ENCODE measurements around the gene R3HCC1L. TPM values are rescaled to one million over a fixed set of nuclear protein-coding genes. Genes with fewer than 3 reads are reported as not detected.

The R3HCC1L gene
- total RNA-seq, 5 donors from 2014 or later (not counting 1 experiment from before 2014, with no cell fraction given) = 21.5 to 23.4 (median 22.6) TPM

DNA sequence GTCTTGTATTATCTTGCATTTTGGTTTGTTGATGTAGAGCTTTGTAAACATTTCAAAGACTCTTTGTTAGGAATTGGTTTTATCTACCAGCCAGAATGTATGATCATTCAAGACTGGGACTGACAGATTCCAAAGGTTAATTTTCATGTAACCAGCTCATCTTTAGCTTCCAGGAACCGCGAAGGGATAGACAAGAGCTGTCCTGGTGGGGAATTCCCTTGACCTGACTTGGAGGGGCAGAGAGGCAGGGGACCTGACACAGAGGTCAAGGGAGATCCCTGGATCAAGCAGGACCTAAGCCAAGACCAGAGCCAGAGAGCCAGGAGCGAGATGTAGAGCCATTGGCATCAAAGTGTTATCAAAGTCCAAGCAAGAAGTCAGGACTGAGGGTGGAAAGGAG is 140.1 kb downstream of the R3HCC1L start:
- Mint-ChIP-seq H3K9me3 (no peaks in the 10 kb centered on the region), H3K4me1 (peaks cover 0 to 2% (median 0%) of the 10 kb centered on the region in 3 donors), H3K4me3 (no peak overlapping the region), H3K36me3 (no peaks in the 10 kb centered on the region), H3K27me3 (peaks cover 32 to 47% of the 10 kb centered on the region in 2 donors), H3K27ac (no peak overlapping the region)
- Histone ChIP-seq H3K27me3 (replicated peaks in 1 of 2; ENCODE audit: control insufficient read depth in 2 of 2, extremely low read depth in 1 of 2, insufficient read depth in 2 of 2, low read length in 1 of 2) (peaks cover 0 to 29% of the 10 kb centered on the region in 2 experiments), H3K27ac (ENCODE audit: low read length) (no peak overlapping the region), H3K9me3 (no peaks in the 10 kb centered on the region), H3K36me3 (ENCODE audit: control insufficient read depth in 2 of 2, extremely low read depth in 1 of 2, insufficient read depth in 1 of 2, low read length in 1 of 2) (no peaks in the 10 kb centered on the region), H3K4me3 (ENCODE audit: control insufficient read depth in 1 of 2, extremely low read depth in 1 of 2, low read length in 1 of 2) (no peak overlapping the region), H3K4me1 (ENCODE audit: control insufficient read depth in 1 of 2, extremely low read depth in 1 of 2, insufficient read depth in 2 of 2, low read length in 2 of 2) (no peaks in the 10 kb centered on the region)
- WGBS (ENCODE audit: insufficient coverage) = 60% methylated on average over 1 of the region's 3 CpGs
- ChIA-PET CTCF (no interaction called here), POLR2A (no interaction called here)
- DNase-seq (no peak), ATAC-seq (replicated peaks in 1 of 4) (no peak)

GRCh38 chr10:98276311-98276710 is 141.9 kb downstream of the R3HCC1L start:
- Mint-ChIP-seq H3K36me3 (no peaks in the 10 kb centered on the region), H3K27ac (no peak overlapping the region)

DNA sequence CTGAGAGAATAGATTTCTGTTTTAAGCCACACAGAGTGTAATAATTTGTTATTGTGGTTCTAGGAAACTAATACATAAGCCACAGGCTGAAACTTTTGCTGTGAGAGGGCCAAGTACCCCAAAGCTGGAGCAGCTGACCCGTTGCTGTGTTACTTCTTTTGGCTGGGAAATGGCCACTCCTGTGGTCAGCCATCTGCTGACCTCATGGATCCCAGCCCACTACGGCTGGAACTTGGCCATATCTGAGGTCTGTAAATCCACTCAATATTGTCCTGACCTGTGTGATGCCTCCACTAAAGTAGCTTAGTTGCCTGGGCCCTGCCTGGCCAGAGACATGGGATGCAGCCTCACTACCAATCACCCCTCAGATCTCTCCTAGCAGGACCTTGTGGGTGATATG is 151.0 kb downstream of the R3HCC1L start:
- H3K36me3 ChIP-seq (ENCODE audit: control insufficient read depth in 2 of 2, extremely low read depth in 1 of 2, insufficient read depth in 1 of 2, low read length in 1 of 2) = no peaks in the 10 kb centered on the region
- no peaks in the 10 kb centered on the region for H3K36me3 Mint-ChIP-seq

More at GRCh38 chr10:98276311-98276710, 141.9 kb downstream of the R3HCC1L start:
- no peak overlapping the region for H3K4me3 Mint-ChIP-seq
- no peak overlapping the region for H3K27ac ChIP-seq (ENCODE audit: low read length)
- peaks cover 0 to 17% of the 10 kb centered on the region in 2 experiments for H3K27me3 ChIP-seq (replicated peaks in 1 of 2; ENCODE audit: control insufficient read depth in 2 of 2, extremely low read depth in 1 of 2, insufficient read depth in 2 of 2, low read length in 1 of 2)
- peaks cover 27 to 41% of the 10 kb centered on the region in 2 donors for H3K27me3 Mint-ChIP-seq
- peaks cover 0 to 7% (median 6%) of the 10 kb centered on the region in 3 donors for H3K9me3 Mint-ChIP-seq
- WGBS (ENCODE audit: insufficient coverage) = no CpG with 5 or more reads among the region's 3 CpGs
- no peaks in the 10 kb centered on the region for H3K4me1 ChIP-seq (ENCODE audit: control insufficient read depth in 1 of 2, extremely low read depth in 1 of 2, insufficient read depth in 2 of 2, low read length in 2 of 2)
- no peak overlapping the region for H3K4me3 ChIP-seq (ENCODE audit: control insufficient read depth in 1 of 2, extremely low read depth in 1 of 2, low read length in 1 of 2)
- H3K9me3 ChIP-seq = no peaks in the 10 kb centered on the region
- H3K36me3 ChIP-seq (ENCODE audit: control insufficient read depth in 2 of 2, extremely low read depth in 1 of 2, insufficient read depth in 1 of 2, low read length in 1 of 2) = no peaks in the 10 kb centered on the region
- no peak for ATAC-seq (replicated peaks in 1 of 4)
- POLR2A ChIA-PET = interaction anchor here in 1 of 2 donors (0.7 kb wide), 1 partner anchor 12 kb away, joined by 7 read pairs; no protein-coding TSS in a partner anchor
- CTCF ChIA-PET = no interaction called here
- H3K4me1 Mint-ChIP-seq = no peaks in the 10 kb centered on the region
- DNase-seq = peak in 5 of 35 experiments; percentile 9 to 35 (median 24)

GRCh38 chr10:98286419-98286818 is 152.0 kb downstream of the R3HCC1L start:
- Histone ChIP-seq H3K27ac (ENCODE audit: low read length) (no peak overlapping the region), H3K36me3 (ENCODE audit: control insufficient read depth in 2 of 2, extremely low read depth in 1 of 2, insufficient read depth in 1 of 2, low read length in 1 of 2) (no peaks in the 10 kb centered on the region), H3K4me1 (ENCODE audit: control insufficient read depth in 1 of 2, extremely low read depth in 1 of 2, insufficient read depth in 2 of 2, low read length in 2 of 2) (no peaks in the 10 kb centered on the region), H3K27me3 (replicated peaks in 1 of 2; ENCODE audit: control insufficient read depth in 2 of 2, extremely low read depth in 1 of 2, insufficient read depth in 2 of 2, low read length in 1 of 2) (peaks cover 0 to 31% of the 10 kb centered on the region in 2 experiments), H3K4me3 (ENCODE audit: control insufficient read depth in 1 of 2, extremely low read depth in 1 of 2, low read length in 1 of 2) (no peak overlapping the region), H3K9me3 (no peaks in the 10 kb centered on the region)
- ATAC-seq (replicated peaks in 1 of 4) (no peak), DNase-seq (no peak)
- peaks cover 22 to 28% of the 10 kb centered on the region in 2 donors for H3K27me3 Mint-ChIP-seq
- no peak overlapping the region for H3K27ac Mint-ChIP-seq
- no peaks in the 10 kb centered on the region for H3K36me3 Mint-ChIP-seq
- WGBS (ENCODE audit: insufficient coverage) = 89% methylated on average over 8 of the region's 12 CpGs
- CTCF ChIA-PET = no interaction called here
- no peak overlapping the region for H3K4me3 Mint-ChIP-seq
- peaks cover 0 to 9% (median 1%) of the 10 kb centered on the region in 3 donors for H3K9me3 Mint-ChIP-seq
- POLR2A ChIA-PET = no interaction called here
- no peaks in the 10 kb centered on the region for H3K4me1 Mint-ChIP-seq

More for the DNA sequence above, 151.0 kb downstream of the R3HCC1L start:
- DNase-seq = no peak
- no peak for ATAC-seq (replicated peaks in 1 of 4)
- CTCF ChIA-PET = no interaction called here
- Histone ChIP-seq H3K4me3 (ENCODE audit: control insufficient read depth in 1 of 2, extremely low read depth in 1 of 2, low read length in 1 of 2) (no peak overlapping the region), H3K9me3 (no peaks in the 10 kb centered on the region), H3K27me3 (replicated peaks in 1 of 2; ENCODE audit: control insufficient read depth in 2 of 2, extremely low read depth in 1 of 2, insufficient read depth in 2 of 2, low read length in 1 of 2) (peaks cover 0 to 28% of the 10 kb centered on the region in 2 experiments), H3K27ac (ENCODE audit: low read length) (no peak overlapping the region), H3K4me1 (ENCODE audit: control insufficient read depth in 1 of 2, extremely low read depth in 1 of 2, insufficient read depth in 2 of 2, low read length in 2 of 2) (no peaks in the 10 kb centered on the region)
- Mint-ChIP-seq H3K4me3 (no peak overlapping the region), H3K27ac (no peak overlapping the region), H3K4me1 (no peaks in the 10 kb centered on the region), H3K9me3 (peaks cover 0 to 17% (median 9%) of the 10 kb centered on the region in 3 donors), H3K27me3 (peaks cover 22 to 30% of the 10 kb centered on the region in 2 donors)
- POLR2A ChIA-PET = no interaction called here
- 63% methylated on average over 2 of the region's 2 CpGs for WGBS (ENCODE audit: insufficient coverage)

- Histone ChIP-seq H3K9me3 (no peaks in the 10 kb centered on the region), H3K27ac (ENCODE audit: low read length) (no peak overlapping the region), H3K4me3 (ENCODE audit: control insufficient read depth in 1 of 2, extremely low read depth in 1 of 2, low read length in 1 of 2) (no peak overlapping the region), H3K4me1 (ENCODE audit: control insufficient read depth in 1 of 2, extremely low read depth in 1 of 2, insufficient read depth in 2 of 2, low read length in 2 of 2) (no peaks in the 10 kb centered on the region), H3K36me3 (ENCODE audit: control insufficient read depth in 2 of 2, extremely low read depth in 1 of 2, insufficient read depth in 1 of 2, low read length in 1 of 2) (no peaks in the 10 kb centered on the region), H3K27me3 (replicated peaks in 1 of 2; ENCODE audit: control insufficient read depth in 2 of 2, extremely low read depth in 1 of 2, insufficient read depth in 2 of 2, low read length in 1 of 2) (peaks cover 0 to 27% of the 10 kb centered on the region in 2 experiments)
- Mint-ChIP-seq H3K9me3 (peaks cover 0 to under 1% (median 0%) of the 10 kb centered on the region in 3 donors), H3K27me3 (peaks cover 19 to 24% of the 10 kb centered on the region in 2 donors), H3K4me3 (no peak overlapping the region), H3K4me1 (no peaks in the 10 kb centered on the region), H3K27ac (no peak overlapping the region), H3K36me3 (no peaks in the 10 kb centered on the region)
- WGBS (ENCODE audit: insufficient coverage) = no CpG with 5 or more reads among the region's 5 CpGs
- DNase-seq (no peak), ATAC-seq (replicated peaks in 1 of 4) (peak in 1 of 4 experiments; percentile 15)
- POLR2A ChIA-PET = no interaction called here
- CTCF ChIA-PET = no interaction called here
Observed at GRCh38 chr10:98287321-98287720, 152.9 kb downstream of the R3HCC1L start.

- H3K4me1 Mint-ChIP-seq = no peaks in the 10 kb centered on the region
- POLR2A ChIA-PET = no interaction called here
Observed at GRCh38 chr10:98289802-98290209, 155.3 kb downstream of the R3HCC1L start.

More at GRCh38 chr10:98289802-98290209, 155.3 kb downstream of the R3HCC1L start:
- no peaks in the 10 kb centered on the region for H3K4me1 ChIP-seq (ENCODE audit: control insufficient read depth in 1 of 2, extremely low read depth in 1 of 2, insufficient read depth in 2 of 2, low read length in 2 of 2)
- Mint-ChIP-seq H3K4me3 (no peak overlapping the region), H3K27me3 (peaks cover 14 to 29% of the 10 kb centered on the region in 2 donors), H3K9me3 (no peaks in the 10 kb centered on the region), H3K27ac (no peak overlapping the region), H3K36me3 (no peaks in the 10 kb centered on the region)
- no peaks in the 10 kb centered on the region for H3K36me3 ChIP-seq (ENCODE audit: control insufficient read depth in 2 of 2, extremely low read depth in 1 of 2, insufficient read depth in 1 of 2, low read length in 1 of 2)
- CTCF ChIA-PET = no interaction called here
- 77% methylated on average over 6 of the region's 10 CpGs for WGBS (ENCODE audit: insufficient coverage)
- no peak overlapping the region for H3K4me3 ChIP-seq (ENCODE audit: control insufficient read depth in 1 of 2, extremely low read depth in 1 of 2, low read length in 1 of 2)
- ATAC-seq (replicated peaks in 1 of 4) (no peak), DNase-seq (no peak)
- H3K27me3 ChIP-seq (replicated peaks in 1 of 2; ENCODE audit: control insufficient read depth in 2 of 2, extremely low read depth in 1 of 2, insufficient read depth in 2 of 2, low read length in 1 of 2) = peaks cover 0 to 36% of the 10 kb centered on the region in 2 experiments
- H3K9me3 ChIP-seq = no peaks in the 10 kb centered on the region
- H3K27ac ChIP-seq (ENCODE audit: low read length) = no peak overlapping the region

Data from T-cell (primary cell).